Caco-2 (cell line): ENCODE results near the gene RIPOR3. TPM values are rescaled to one million over a fixed set of nuclear protein-coding genes. Genes with fewer than 3 reads are reported as not detected.

Experiments
- BruUV-seq: library from RNA; stranded (reverse); fragments of 400-500 nt; replicated peaks from 2 replicates; lab custom pipeline; 2021; lab: Mats Ljungman, UMichigan
- CTCF ChIA-PET: fragments of 300-600 bp; sonication (Branson Sonifier 250); formaldehyde crosslinking; loops from one replicate; lab custom pipeline; 2022; ENCODE audit warnings: antibody characterized with exemption; lab: Charles Lee
- POLR2A ChIA-PET: fragments of 300-600 bp; sonication (Branson Sonifier 250); formaldehyde crosslinking; loops from one replicate; lab custom pipeline; 2022; ENCODE audit warnings: antibody characterized with exemption; lab: Charles Lee
- DNase-seq, 2 experiments: peaks; one replicate each; pipeline versions ENCODE4 v3.0.0 to v3.0.0-alpha.2; 2020 to 2022
- H3K27me3 ChIP-seq: replicated peaks from 2 replicates; pipeline ENCODE4 v1.6.0; 2011; ENCODE audit warnings: low read length; ENCODE audit not compliant: control insufficient read depth, insufficient read depth
- H3K36me3 ChIP-seq: 2 replicates; pipeline ENCODE4 v1.5.1; 2011; ENCODE audit warnings: low read length; ENCODE audit not compliant: control insufficient read depth, insufficient read depth
- H3K4me1 ChIP-seq: fragments of 250-450 bp; sonication (Bioruptor Pico); 2 replicates; pipeline ENCODE4 v1.5.1; 2020; ENCODE audit warnings: mild to moderate bottlenecking
- H3K4me3 ChIP-seq: 2 replicates; pipeline ENCODE4 v1.5.1; 2011; ENCODE audit warnings: low read depth, mild to moderate bottlenecking, control low read depth, low read length
- H3K9me3 ChIP-seq: fragments of 250-450 bp; sonication (Bioruptor Pico); 2 replicates; pipeline ENCODE4 v1.5.1; 2020; ENCODE audit warnings: mild to moderate bottlenecking, moderate library complexity
- H3K27ac Mint-ChIP-seq: one replicate; pipeline ENCODE4 v1.8.0; 2022; ENCODE audit warnings: mixed read lengths; ENCODE audit not compliant: unreplicated experiment
- H3K27me3 Mint-ChIP-seq: one replicate; pipeline ENCODE4 v1.8.0; 2022; ENCODE audit warnings: mixed read lengths; ENCODE audit not compliant: insufficient read depth, unreplicated experiment
- H3K36me3 Mint-ChIP-seq: one replicate; pipeline ENCODE4 v1.8.0; 2022; ENCODE audit warnings: mild to moderate bottlenecking, mixed read lengths; ENCODE audit not compliant: insufficient read depth, unreplicated experiment
- H3K4me1 Mint-ChIP-seq: one replicate; pipeline ENCODE4 v1.8.0; 2022; ENCODE audit warnings: low read depth, mixed read lengths; ENCODE audit not compliant: unreplicated experiment
- H3K4me3 Mint-ChIP-seq: one replicate; pipeline ENCODE4 v1.8.0; 2022; ENCODE audit warnings: mild to moderate bottlenecking, moderate library complexity, mixed read lengths; ENCODE audit not compliant: unreplicated experiment
- H3K9me3 Mint-ChIP-seq: one replicate; pipeline ENCODE4 v1.8.0; 2022; ENCODE audit warnings: mixed read lengths; ENCODE audit not compliant: unreplicated experiment
- intact Hi-C: fragments of 100-400 bp; cut with micrococcal nuclease; formaldehyde crosslinking; loops from one replicate; pipeline ENCODE4 v1.10.0; 2022; ENCODE audit not compliant: unreplicated experiment
- total RNA-seq: library from RNA; stranded (reverse); gene quantifications from 2 replicates; pipeline ENCODE4 v1.2.3, GENCODE V29; 2022
- TF ChIP-seq, protein P1 (sequence below), 2 experiments: fragments of 200-600 bp in 1 of 2; IDR thresholded peaks; 1 replicate in 1 of 2; 2 replicates in 1 of 2; pipeline versions ENCODE4 v1.5.1 to v1.8.0; 2011 to 2022; ENCODE audit warnings: antibody characterized with exemption in 1 of 2, control low read depth in 1 of 2, inconsistent platforms in 1 of 2, low read depth in 1 of 2, low read length in 1 of 2, mild to moderate bottlenecking in 1 of 2, moderate library complexity in 1 of 2; ENCODE audit not compliant: insufficient read depth in 1 of 2, severe bottlenecking in 1 of 2, unreplicated experiment in 1 of 2

RIPOR3 gene
- total RNA-seq, 1 experiment from 2014 or later, result 0.18 TPM

GRCh38 chr20:50579511-50579910 lies 111.8 kb downstream of the RIPOR3 start:
- no TSS peak for BruUV-seq
- Mint-ChIP-seq H3K27me3 (no peaks in the 10 kb centered on the region), H3K36me3 (peaks cover 80% of the 10 kb centered on the region), H3K4me3 (no peak overlapping the region), H3K9me3 (no peaks in the 10 kb centered on the region), H3K27ac (no peak overlapping the region), H3K4me1 (no peaks in the 10 kb centered on the region)
- POLR2A ChIA-PET, result no interaction called here
- CTCF ChIA-PET, result interaction anchor here (0.7 to 1.2 kb wide), 10 partner anchors 8 to 460 kb away, joined by 3 to 7 read pairs (median 3); no protein-coding TSS in a partner anchor
- Histone ChIP-seq H3K9me3 (no peaks in the 10 kb centered on the region), H3K27me3 (no peaks in the 10 kb centered on the region), H3K4me1 (no peaks in the 10 kb centered on the region), H3K36me3 (peaks cover 4% of the 10 kb centered on the region; the same call in 1 of the 2 replicates), H3K4me3 (no peak overlapping the region)
- intact Hi-C loops, result no loop called here
- DNase-seq, result peak in 1 of 2 experiments; percentile 27
- TF ChIP-seq, protein P1, sequence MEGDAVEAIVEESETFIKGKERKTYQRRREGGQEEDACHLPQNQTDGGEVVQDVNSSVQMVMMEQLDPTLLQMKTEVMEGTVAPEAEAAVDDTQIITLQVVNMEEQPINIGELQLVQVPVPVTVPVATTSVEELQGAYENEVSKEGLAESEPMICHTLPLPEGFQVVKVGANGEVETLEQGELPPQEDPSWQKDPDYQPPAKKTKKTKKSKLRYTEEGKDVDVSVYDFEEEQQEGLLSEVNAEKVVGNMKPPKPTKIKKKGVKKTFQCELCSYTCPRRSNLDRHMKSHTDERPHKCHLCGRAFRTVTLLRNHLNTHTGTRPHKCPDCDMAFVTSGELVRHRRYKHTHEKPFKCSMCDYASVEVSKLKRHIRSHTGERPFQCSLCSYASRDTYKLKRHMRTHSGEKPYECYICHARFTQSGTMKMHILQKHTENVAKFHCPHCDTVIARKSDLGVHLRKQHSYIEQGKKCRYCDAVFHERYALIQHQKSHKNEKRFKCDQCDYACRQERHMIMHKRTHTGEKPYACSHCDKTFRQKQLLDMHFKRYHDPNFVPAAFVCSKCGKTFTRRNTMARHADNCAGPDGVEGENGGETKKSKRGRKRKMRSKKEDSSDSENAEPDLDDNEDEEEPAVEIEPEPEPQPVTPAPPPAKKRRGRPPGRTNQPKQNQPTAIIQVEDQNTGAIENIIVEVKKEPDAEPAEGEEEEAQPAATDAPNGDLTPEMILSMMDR (IDR thresholded peaks at IDR 0.05; ENCODE audit: insufficient read depth in 1 of 2, low read depth in 1 of 2, low read length in 1 of 2, severe bottlenecking in 1 of 2, unreplicated experiment in 1 of 2), result no peak

DNA sequence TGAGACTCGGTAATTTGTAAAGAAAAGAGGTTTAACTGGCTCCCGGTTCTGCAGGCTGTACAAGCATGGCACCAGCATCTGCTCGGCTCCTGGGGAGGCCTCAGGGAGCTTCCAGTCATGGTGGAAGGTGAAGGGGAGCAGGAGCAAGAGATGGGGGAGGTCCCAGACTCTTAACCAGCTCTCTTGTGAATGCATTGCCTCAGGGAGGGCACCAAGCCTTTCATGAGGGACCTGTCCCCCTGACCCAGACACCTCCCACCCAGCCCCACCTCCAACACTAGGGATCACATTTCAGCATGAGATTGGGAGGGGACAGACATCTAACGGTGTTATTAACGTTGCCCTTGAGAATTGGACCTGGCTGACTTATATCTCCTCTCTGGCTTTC lies 112.6 kb downstream of the RIPOR3 start:
- Histone ChIP-seq H3K36me3 (peaks cover 4% of the 10 kb centered on the region; the same call in 1 of the 2 replicates), H3K4me1 (no peaks in the 10 kb centered on the region), H3K27me3 (no peaks in the 10 kb centered on the region), H3K4me3 (no peak overlapping the region), H3K9me3 (no peaks in the 10 kb centered on the region)
- Mint-ChIP-seq H3K27ac (no peak overlapping the region), H3K4me1 (no peaks in the 10 kb centered on the region), H3K4me3 (no peak overlapping the region), H3K27me3 (no peaks in the 10 kb centered on the region), H3K9me3 (no peaks in the 10 kb centered on the region), H3K36me3 (peaks cover 79% of the 10 kb centered on the region)
- POLR2A ChIA-PET, result no interaction called here
- intact Hi-C loops, result no loop called here
- CTCF ChIA-PET, result interaction anchor here (1.0 to 1.2 kb wide), 3 partner anchors 9 to 103 kb away, joined by 3 to 6 read pairs (median 3); no protein-coding TSS in a partner anchor
- peak in 1 of 2 experiments; percentile 34 for DNase-seq
- BruUV-seq, result no TSS peak
- TF ChIP-seq, protein P1 (IDR thresholded peaks at IDR 0.05; ENCODE audit: insufficient read depth in 1 of 2, low read depth in 1 of 2, low read length in 1 of 2, severe bottlenecking in 1 of 2, unreplicated experiment in 1 of 2), result no peak

GRCh38 chr20:50578061-50578777 lies 113.1 kb downstream of the RIPOR3 start:
- DNase-seq, result peak in 1 of 2 experiments; percentile 35
- no peak overlapping the region for H3K4me3 ChIP-seq
- Mint-ChIP-seq H3K9me3 (no peaks in the 10 kb centered on the region), H3K4me1 (no peaks in the 10 kb centered on the region), H3K27ac (no peak overlapping the region), H3K36me3 (peaks cover 78% of the 10 kb centered on the region), H3K4me3 (no peak overlapping the region), H3K27me3 (no peaks in the 10 kb centered on the region)
- intact Hi-C loops, result no loop called here
- H3K36me3 ChIP-seq, result peaks cover 3% of the 10 kb centered on the region; the same call in 1 of the 2 replicates
- TF ChIP-seq, protein P1 (IDR thresholded peaks at IDR 0.05; ENCODE audit: insufficient read depth in 1 of 2, low read depth in 1 of 2, low read length in 1 of 2, severe bottlenecking in 1 of 2, unreplicated experiment in 1 of 2), result no peak
- ChIA-PET CTCF (interaction anchor here (1.1 to 1.2 kb wide), 2 partner anchors 10 to 100 kb away, joined by 3 to 6 read pairs; no protein-coding TSS in a partner anchor), POLR2A (interaction anchor here (0.5 kb wide), 1 partner anchor 213 kb away, joined by 3 read pairs; no protein-coding TSS in a partner anchor)
- no peaks in the 10 kb centered on the region for H3K4me1 ChIP-seq
- no TSS peak for BruUV-seq
- no peaks in the 10 kb centered on the region for H3K27me3 ChIP-seq
- no peaks in the 10 kb centered on the region for H3K9me3 ChIP-seq
